HepG2 (cell line): ENCODE data around the gene NEAT1. TPM values are rescaled to one million over a fixed set of nuclear protein-coding genes. Genes with fewer than 3 reads are reported as not detected.

Source experiments
- ELF3 ChIP-seq: IDR thresholded peaks from 2 replicates; pipeline ENCODE4 v1.6.1; 2016; ENCODE audit warnings: missing genetic modification reagents, missing compliant biosample characterization
- EZH2 ChIP-seq: conservative IDR thresholded peaks from 2 replicates; pipeline ENCODE4 v1.6.1; 2012; ENCODE audit warnings: mild to moderate bottlenecking, low read depth, low read length, moderate library complexity
- HOMEZ ChIP-seq: IDR thresholded peaks from 2 replicates; pipeline ENCODE4 v1.6.1; 2016; ENCODE audit warnings: low read depth
- IKZF1 ChIP-seq: fragments of 450-650 bp; IDR thresholded peaks from 2 replicates; pipeline ENCODE4 v1.7.1; 2016
- MEIS2 ChIP-seq: sonication (generic); formaldehyde crosslinking; IDR thresholded peaks from 2 replicates; pipeline ENCODE4 v1.9.0; 2021; ENCODE audit warnings: mild to moderate bottlenecking, missing genetic modification reagents
- MXI1 ChIP-seq: IDR thresholded peaks from 3 replicates; pipeline ENCODE4 v1.6.1; 2012; ENCODE audit warnings: low read depth, low read length, inconsistent platforms, borderline replicate concordance
- RARA ChIP-seq: IDR thresholded peaks from 2 replicates; pipeline ENCODE4 v1.6.1; 2016; ENCODE audit warnings: missing genetic modification reagents, missing compliant biosample characterization
- REL ChIP-seq: sonication (generic); formaldehyde crosslinking; conservative IDR thresholded peaks from 2 replicates; pipeline ENCODE4 v1.8.0; 2022; ENCODE audit warnings: mild to moderate bottlenecking, missing genetic modification reagents, moderate library complexity
- SOX13 ChIP-seq, 3 experiments: fragments of 450-650 bp in 1 of 3; sonication (generic) in 1 of 3; formaldehyde crosslinking in 1 of 3; IDR thresholded peaks in 2 of 3; conservative IDR thresholded peaks in 1 of 3; 2 replicates each; pipeline versions ENCODE4 v1.5.0 to v1.6.1; 2016 to 2020; ENCODE audit warnings: antibody characterized with exemption in 1 of 3, mild to moderate bottlenecking in 1 of 3, missing compliant biosample characterization in 1 of 3, missing genetic modification reagents in 1 of 3, moderate library complexity in 1 of 3
- TMF1 ChIP-seq: sonication (generic); formaldehyde crosslinking; IDR thresholded peaks from 2 replicates; pipeline ENCODE4 v1.8.1; 2022; ENCODE audit warnings: low read depth, missing genetic modification reagents
- TP53 ChIP-seq: sonication (generic); formaldehyde crosslinking; conservative IDR thresholded peaks from 2 replicates; pipeline ENCODE4 v1.4.0; 2020; ENCODE audit warnings: missing genetic modification reagents
- ZHX1 ChIP-seq: sonication (generic); formaldehyde crosslinking; IDR thresholded peaks from 2 replicates; pipeline ENCODE4 v1.8.1; 2022; ENCODE audit warnings: low read depth, mild to moderate bottlenecking, missing genetic modification reagents
- ZNF550 ChIP-seq: sonication (generic); formaldehyde crosslinking; IDR thresholded peaks from 2 replicates; pipeline ENCODE4 v1.4.0; 2020; ENCODE audit warnings: mild to moderate bottlenecking, missing genetic modification reagents, borderline replicate concordance
- ZNF609 ChIP-seq: sonication (generic); formaldehyde crosslinking; IDR thresholded peaks from 2 replicates; pipeline ENCODE4 v1.4.0; 2020; ENCODE audit warnings: mild to moderate bottlenecking, missing genetic modification reagents, borderline replicate concordance
- ZNF713 ChIP-seq: sonication (generic); formaldehyde crosslinking; IDR thresholded peaks from 2 replicates; pipeline ENCODE4 v1.4.0; 2020; ENCODE audit warnings: mild to moderate bottlenecking, missing genetic modification reagents
- polyA plus RNA-seq, 8 experiments: library from polyadenylated mRNA; depleted of rRNA in 3 of 8; stranded (reverse) in 7 of 8; unstranded in 1 of 8; fragments of >200 nt; fragmentation: Illumina TruSeq in 4 of 8; extraction: Trizol in 4 of 8; gene quantifications; 2 replicates each; pipeline versions ENCODE4 v1.2.1 to v1.2.3, GENCODE V29; 2011 to 2016; ENCODE audit warnings: low read depth in 4 of 8, missing spikeins in 1 of 8, mixed read lengths in 1 of 8; ENCODE audit not compliant: insufficient read depth in 1 of 8
- total RNA-seq, 5 experiments: library from RNA; depleted of rRNA; stranded (reverse); fragments of >200 nt; fragmentation: Illumina TruSeq; extraction: Trizol; gene quantifications; 2 replicates each; pipeline ENCODE4 v1.2.3, GENCODE V29; 2016; ENCODE audit warnings: low read depth in 1 of 5
- TF ChIP-seq, protein P1 (sequence below): sonication (generic); formaldehyde crosslinking; IDR thresholded peaks from 2 replicates; pipeline ENCODE4 v1.4.0; 2020; ENCODE audit warnings: missing genetic modification reagents
- TF ChIP-seq, protein P2 (sequence below): sonication (generic); formaldehyde crosslinking; IDR thresholded peaks from 2 replicates; pipeline ENCODE4 v1.5.1; 2020; ENCODE audit warnings: mild to moderate bottlenecking, missing genetic modification reagents, borderline replicate concordance

The NEAT1 gene
- total and polyA plus RNA-seq, 2 of the 13 experiments (the other 11 are each of a cell fraction or from before 2014, with no cell fraction given) = 20.5 to 41.2 TPM

DNA sequence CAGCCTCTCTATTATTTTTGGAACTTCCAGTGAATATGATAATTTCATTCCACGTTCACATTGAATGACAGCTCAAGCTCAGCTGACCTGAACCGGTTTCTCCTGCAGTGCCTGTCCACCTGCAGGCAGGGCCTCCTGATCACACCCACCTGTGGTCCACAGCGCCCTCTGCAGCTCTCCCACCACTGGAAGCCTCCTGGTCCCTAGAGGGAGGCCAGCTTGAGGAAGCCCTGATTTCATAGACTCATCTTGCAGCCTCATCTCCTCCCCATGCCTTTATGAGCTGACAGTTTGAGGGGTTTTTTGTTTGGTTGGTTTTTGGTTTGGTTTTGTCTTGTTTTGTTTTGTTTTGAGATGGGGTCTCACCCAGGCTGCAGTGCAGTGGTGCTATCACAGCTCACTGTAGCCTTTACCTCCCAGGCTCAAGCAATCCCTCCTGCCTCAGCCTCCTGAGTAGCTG lies 46.3 kb downstream of the NEAT1 start (continued):
- TF ChIP-seq HOMEZ (no peak), REL (CRISPR knock-in tag) (no peak), TMF1 (CRISPR knock-in tag) (no peak), IKZF1 (no peak), MXI1 (peak; percentile 49; the same call in 1 of the 3 replicates), ZHX1 (CRISPR knock-in tag) (no peak), ZNF550 (CRISPR knock-in tag) (no peak), ZNF713 (CRISPR knock-in tag) (no peak), ELF3 (CRISPR knock-in tag) (no peak), TP53 (CRISPR knock-in tag) (no peak), EZH2 (no peak), MEIS2 (CRISPR knock-in tag) (peak; percentile 37; the same call in 1 of the 2 replicates), RARA (peak; percentile 36; the same call in 1 of the 2 replicates), SOX13 (IDR thresholded peaks at IDR 0.05) (no peak), SOX13 (CRISPR knock-in tag; conservative IDR thresholded peaks at IDR 0.05 in 1 of 2, IDR thresholded peaks at IDR 0.05 in 1 of 2) (0 out of 4 replicates have a peak, but pooled peaks of 1 of the 2 experiments have one; percentile 10), ZNF609 (CRISPR knock-in tag) (no peak)
- TF ChIP-seq, protein P1, sequence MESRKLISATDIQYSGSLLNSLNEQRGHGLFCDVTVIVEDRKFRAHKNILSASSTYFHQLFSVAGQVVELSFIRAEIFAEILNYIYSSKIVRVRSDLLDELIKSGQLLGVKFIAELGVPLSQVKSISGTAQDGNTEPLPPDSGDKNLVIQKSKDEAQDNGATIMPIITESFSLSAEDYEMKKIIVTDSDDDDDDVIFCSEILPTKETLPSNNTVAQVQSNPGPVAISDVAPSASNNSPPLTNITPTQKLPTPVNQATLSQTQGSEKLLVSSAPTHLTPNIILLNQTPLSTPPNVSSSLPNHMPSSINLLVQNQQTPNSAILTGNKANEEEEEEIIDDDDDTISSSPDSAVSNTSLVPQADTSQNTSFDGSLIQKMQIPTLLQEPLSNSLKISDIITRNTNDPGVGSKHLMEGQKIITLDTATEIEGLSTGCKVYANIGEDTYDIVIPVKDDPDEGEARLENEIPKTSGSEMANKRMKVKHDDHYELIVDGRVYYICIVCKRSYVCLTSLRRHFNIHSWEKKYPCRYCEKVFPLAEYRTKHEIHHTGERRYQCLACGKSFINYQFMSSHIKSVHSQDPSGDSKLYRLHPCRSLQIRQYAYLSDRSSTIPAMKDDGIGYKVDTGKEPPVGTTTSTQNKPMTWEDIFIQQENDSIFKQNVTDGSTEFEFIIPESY = no peak
- TF ChIP-seq, protein P2, sequence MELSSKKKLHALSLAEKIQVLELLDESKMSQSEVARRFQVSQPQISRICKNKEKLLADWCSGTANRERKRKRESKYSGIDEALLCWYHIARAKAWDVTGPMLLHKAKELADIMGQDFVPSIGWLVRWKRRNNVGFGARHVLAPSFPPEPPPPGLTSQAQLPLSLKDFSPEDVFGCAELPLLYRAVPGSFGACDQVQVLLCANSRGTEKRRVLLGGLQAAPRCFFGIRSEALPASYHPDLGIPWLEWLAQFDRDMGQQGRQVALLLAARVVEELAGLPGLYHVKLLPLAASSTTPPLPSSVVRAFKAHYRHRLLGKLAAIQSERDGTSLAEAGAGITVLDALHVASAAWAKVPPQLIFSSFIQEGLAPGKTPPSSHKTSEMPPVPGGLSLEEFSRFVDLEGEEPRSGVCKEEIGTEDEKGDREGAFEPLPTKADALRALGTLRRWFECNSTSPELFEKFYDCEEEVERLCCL (CRISPR knock-in tag) = no peak
